AG09319 (cell line): Measurements from ENCODE around the gene CNEP1R1.

Source experiments
- DNase-seq: peaks from one replicate; pipeline ENCODE4 v3.0.0-alpha.2; 2010; ENCODE audit warnings: low read depth; ENCODE audit errors: extremely low read depth
- TF ChIP-seq, protein P1 (sequence below): IDR thresholded peaks from 2 replicates; pipeline ENCODE4 v1.5.1; 2011; ENCODE audit warnings: low read depth, mild to moderate bottlenecking, inconsistent platforms, low read length, moderate library complexity

CNEP1R1 gene

DNA sequence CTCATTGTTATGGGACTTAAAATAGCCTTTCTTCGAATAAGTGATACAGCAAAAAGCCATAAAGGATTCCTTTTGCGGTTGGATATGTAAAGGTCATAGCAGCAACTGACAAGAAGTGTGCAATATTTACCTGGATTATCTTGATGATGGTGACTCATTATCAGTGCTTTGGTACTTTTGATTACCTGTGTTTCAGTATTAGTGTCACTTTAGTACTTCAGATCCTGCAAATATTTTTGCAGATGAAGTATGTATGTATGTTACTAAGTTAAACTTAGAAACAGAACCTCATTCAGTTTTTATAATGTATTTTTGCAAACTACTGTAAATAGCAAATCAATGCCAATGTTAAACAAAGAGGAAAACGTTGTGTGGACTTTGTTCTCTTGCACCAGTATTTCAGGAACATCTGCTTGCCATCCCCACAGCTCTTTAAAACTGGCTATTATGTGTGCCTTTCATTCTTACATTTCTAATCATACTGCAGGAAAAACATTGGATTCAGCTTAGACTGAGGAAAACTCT is 10.5 kb downstream of the CNEP1R1 start:
- TF ChIP-seq, protein P1, sequence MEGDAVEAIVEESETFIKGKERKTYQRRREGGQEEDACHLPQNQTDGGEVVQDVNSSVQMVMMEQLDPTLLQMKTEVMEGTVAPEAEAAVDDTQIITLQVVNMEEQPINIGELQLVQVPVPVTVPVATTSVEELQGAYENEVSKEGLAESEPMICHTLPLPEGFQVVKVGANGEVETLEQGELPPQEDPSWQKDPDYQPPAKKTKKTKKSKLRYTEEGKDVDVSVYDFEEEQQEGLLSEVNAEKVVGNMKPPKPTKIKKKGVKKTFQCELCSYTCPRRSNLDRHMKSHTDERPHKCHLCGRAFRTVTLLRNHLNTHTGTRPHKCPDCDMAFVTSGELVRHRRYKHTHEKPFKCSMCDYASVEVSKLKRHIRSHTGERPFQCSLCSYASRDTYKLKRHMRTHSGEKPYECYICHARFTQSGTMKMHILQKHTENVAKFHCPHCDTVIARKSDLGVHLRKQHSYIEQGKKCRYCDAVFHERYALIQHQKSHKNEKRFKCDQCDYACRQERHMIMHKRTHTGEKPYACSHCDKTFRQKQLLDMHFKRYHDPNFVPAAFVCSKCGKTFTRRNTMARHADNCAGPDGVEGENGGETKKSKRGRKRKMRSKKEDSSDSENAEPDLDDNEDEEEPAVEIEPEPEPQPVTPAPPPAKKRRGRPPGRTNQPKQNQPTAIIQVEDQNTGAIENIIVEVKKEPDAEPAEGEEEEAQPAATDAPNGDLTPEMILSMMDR: no peak
- no peak for DNase-seq

DNA sequence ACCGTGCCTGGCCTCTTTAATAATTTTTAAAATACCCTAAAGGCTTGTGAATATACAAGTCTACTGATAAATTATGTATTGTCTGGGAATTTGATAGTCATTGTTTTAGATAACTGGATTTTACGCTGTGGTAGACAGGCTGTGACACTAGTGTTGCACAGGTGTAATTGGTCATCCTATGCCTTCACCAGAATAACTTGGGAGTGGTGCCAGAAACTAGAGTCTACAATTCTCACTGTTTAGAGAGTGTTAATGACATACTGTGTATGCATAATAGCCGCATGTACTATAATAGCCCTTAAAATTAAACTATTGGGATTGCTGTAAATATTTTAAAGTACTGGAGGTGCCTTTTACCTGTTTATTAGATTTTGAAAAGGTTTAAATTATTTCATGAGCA is 11.4 kb downstream of the CNEP1R1 start:
- TF ChIP-seq, protein P1: no peak
- no peak for DNase-seq

DNA sequence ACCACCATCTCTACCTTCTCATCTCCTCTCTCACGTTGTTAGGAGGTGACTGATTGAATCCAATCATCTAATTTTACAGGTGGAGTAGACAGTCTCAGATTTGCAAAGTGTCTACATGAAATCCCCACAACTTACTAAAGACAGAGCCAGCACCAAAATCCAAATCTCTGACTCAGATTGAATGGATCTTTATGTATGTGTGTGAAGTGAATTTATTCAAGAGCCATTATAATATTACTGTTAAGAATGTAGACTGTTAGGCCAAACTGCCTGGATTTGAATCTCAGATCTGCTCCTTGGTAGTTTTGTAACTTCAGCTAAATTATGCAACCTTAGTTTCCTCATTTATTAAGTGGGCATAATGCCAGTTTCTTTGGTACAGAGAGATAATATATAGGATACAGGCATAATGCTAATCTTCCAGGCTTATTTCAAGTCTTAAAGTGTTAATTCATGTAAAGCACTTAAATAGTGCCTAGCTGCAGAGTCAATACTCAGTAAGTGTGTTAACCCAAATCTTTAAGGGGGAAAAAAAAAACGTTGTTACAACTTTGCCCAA is 12.7 kb downstream of the CNEP1R1 start:
- TF ChIP-seq, protein P1: no peak
- DNase-seq: no peak

DNA sequence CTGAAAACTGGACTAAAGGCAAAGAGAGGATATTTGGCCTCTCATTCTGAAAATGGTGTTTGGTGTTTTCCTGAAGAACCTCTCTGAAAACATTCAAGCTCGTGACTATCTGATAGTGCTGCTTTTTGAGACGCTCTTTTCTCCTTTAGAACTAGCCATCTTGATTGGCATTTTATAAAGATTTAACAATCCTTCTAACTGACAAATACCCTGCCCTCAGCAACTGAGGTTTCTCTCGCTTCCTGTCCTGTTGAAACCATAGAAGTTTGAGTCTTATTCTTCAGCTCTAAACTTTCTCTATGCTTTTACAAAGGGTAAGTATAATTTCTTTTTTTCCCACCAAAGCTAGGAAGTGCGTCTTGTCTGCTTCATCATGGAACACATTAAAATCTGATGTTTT is 13.3 kb downstream of the CNEP1R1 start:
- TF ChIP-seq, protein P1: no peak
- DNase-seq: no peak

DNA sequence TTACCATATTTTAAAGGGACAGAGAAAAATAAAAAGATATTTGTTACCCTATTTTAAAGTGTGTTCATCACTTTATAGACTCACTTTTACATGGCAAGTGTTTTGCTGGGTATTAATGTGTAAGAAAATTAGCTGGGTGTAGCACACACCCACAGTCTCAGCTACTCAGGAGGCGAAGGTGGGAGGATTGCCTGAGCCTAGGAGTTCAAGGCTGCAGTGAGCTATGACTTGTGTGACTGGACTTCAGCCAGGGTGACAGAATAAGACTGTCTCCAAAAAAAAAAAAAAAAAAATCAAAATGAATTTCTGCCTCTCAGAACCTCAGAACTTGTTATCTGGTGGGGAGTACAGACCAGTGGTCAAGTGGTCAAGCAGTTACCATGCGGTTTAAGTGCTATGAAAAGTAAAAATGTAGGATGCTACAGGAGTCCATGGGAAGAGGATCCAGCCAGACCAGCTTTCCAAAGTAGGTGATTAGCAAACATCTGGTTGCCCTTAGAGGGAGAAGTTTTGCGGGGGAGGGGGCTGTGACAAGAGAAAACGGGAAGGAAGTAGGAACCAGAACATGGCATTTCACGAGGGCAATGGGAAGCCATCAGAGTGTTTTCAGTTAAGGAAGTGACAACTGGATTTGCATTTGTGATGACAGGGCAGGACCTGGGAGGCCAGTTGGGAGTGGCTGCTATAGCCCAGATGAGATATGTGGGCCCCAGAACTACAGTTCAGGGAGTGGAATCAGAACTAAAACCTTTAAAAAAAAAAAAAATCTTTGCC is 13.9 kb downstream of the CNEP1R1 start:
- DNase-seq: no peak
- TF ChIP-seq, protein P1: no peak

DNA sequence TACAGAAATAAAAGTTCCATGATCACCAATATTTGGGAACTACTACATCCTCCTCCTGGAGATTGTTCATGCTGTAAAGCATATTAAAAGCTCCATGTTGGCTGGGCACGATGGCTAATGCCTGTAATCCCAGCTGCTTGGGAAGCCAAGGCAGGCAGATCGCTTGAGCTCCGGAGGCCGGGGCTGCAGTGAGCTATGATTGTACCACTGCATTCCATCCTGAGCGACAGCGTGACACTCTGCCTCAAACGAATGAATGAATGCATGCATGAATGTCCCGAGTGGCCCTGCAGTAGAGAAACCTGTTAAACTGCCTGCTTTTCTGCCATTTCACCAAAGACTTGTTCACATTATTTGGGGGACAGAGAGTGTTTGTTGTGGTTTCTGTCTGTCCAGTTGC is 15.0 kb downstream of the CNEP1R1 start:
- TF ChIP-seq, protein P1: no peak
- DNase-seq: no peak

DNA sequence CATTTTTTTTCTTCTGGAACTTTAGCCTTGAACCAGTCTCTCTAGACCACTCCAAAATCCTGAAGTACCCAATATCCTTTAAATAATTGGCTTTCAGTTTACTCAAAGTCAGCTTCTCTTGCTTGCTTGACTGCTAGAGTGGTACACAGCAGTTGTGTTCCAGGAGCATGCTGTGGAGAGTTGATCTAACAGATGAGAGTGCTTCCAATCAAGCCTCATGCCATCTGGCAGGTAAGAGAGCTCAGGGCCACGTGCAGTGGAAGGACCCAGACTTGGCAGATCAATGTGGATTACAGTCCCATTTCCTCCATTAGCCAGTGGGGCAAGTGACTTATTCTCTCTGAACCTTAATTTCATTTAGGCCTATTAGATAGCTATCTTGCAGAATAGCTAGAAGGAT is 15.7 kb downstream of the CNEP1R1 start:
- DNase-seq: no peak
- TF ChIP-seq, protein P1: no peak
